Hindlimb muscle (tissue), 1 donor: ENCODE results near the gene CDH7. TPM values are rescaled to one million over a fixed set of nuclear protein-coding genes. Genes with fewer than 3 reads are reported as not detected.

Experiments
- DNase-seq: peaks from one replicate; pipeline ENCODE4 v3.0.0-alpha.2; 2013
- polyA plus RNA-seq: library from polyadenylated mRNA; unstranded; fragments of 120-200 nt; gene quantifications from one replicate; pipeline ENCODE4 v1.2.1, GENCODE V29; 2013; ENCODE audit not compliant: insufficient read length

Gene CDH7
- polyA plus RNA-seq, 1 donor, result 0.49 TPM

DNA sequence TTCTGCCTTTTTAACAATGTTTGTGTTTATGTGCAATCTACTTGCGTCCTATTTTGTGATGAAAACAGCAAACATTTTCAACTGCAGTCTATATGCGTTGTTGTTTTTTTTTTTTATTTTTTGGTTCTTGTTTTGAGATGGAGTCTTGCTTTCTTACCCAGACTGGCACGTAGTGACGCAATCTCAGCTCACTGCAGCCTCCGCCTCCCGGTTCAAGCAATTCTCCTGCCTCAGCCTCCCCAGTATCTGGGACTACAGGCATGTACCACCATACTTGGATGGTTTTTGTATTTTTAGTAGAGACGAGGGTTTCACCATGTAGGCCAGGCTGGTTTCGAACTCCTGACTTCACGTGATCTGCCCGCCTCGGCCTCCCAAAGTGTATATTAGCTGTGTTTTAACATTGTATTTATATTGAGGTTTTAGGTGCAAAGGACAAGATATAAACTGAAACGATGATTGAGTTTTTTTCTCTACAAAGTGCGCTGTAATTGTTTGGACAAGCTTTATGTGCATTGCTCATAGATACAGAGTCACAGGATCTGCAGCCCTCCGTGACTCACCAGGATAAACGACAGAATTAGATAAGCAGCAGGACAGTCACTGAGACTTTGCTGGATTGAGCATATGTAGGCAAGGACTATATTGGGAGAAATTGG, 17.4 kb downstream of the CDH7 start:
- DNase-seq, result no peak

GRCh38 chr18:65769652-65770051, 18.8 kb downstream of the CDH7 start:
- no peak for DNase-seq

DNA sequence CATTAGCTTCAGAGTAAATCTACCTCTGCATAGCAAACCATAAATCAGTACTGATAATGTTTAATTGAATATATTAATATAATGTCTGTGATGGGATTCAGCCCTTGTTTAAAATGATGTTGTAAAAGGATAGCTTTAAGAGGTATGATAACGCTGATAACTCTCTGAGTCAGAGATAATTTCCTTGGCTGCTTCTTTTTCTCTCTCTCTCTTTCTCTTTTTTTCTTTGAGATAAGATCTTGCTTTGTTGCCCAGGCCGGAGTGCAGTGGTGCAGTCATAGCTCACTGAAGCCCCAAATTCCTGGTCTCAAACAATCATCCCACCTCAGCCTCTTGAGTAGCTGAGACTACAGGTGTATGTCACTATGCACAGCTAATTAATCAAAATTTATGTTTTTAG, 35.7 kb downstream of the CDH7 start:
- no peak for DNase-seq

DNA sequence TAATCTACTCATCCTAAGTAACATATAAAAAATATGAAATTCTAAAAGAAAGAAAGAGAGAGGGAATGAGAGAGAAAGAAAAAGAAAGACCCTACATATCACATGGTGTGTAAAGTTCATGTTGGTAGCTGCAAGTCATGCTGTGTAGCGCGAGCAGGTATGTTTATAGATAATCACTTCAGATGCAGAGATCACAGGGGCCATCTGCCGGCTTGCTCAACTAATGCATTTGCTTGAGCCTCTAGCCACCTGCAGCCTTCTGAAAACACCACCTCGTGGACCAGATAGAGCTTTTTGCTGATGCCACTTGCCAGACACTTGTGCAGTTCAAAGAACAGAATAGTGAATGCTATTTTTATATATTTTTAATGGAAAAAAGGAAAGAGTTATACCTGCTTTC, 37.6 kb downstream of the CDH7 start:
- DNase-seq, result no peak

DNA sequence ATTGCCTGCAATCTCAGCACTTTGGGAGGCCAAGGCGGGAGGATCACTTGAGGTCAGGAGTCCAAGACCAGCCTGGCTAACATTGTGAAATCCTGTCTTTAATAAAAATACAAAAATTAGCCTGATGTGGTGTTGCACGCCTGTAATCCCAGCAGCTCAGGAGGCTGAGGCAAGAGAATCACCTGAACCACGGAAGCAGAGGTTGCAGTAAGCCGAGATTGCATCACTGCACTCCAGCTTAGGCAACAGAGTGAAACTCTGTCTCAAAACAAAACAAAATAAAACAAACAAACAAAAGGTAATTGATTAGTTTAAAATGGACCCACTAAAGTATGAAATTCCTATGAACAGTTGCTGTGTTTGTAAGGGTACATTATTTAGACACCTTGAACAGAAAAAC, 39.8 kb downstream of the CDH7 start:
- DNase-seq, result no peak

- DNase-seq, result no peak
Observed at GRCh38 chr18:65791719-65792118, 40.9 kb downstream of the CDH7 start.

DNA sequence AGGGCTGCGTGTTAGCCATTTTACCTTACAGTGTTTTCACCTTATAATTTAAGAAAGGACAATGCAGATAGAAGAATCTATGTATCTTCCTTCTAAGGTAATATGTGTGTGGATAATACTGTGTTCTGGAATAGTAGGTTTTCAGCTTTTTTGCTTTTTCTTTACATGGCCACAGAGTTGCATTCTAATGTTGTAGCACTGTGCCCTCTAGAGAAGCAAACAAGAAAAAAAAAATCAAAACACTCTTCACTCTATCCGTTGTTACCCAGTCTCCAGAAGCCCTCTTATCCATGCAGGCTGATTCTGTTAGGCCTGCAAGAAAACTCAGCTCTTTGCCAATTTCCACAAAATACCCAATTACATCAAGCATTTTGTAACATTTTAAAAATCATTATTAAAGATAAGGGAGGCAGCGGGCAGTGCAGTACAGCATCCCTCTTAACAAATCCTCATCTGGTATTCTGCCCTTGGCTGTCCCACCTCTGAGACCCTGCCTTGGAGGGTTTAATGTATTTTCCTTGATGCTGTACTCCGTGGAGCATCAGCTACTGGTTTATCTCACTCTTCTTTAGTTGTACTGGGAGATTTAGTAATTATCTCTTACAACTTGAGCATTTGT, 41.8 kb downstream of the CDH7 start:
- DNase-seq, result no peak

GRCh38 chr18:65808759-65809158, 57.9 kb downstream of the CDH7 start:
- DNase-seq, result no peak

GRCh38 chr18:65811307-65811706, 60.5 kb downstream of the CDH7 start:
- DNase-seq, result no peak

- no peak for DNase-seq
Observed at GRCh38 chr18:65815506-65815905, 64.7 kb downstream of the CDH7 start.

DNA sequence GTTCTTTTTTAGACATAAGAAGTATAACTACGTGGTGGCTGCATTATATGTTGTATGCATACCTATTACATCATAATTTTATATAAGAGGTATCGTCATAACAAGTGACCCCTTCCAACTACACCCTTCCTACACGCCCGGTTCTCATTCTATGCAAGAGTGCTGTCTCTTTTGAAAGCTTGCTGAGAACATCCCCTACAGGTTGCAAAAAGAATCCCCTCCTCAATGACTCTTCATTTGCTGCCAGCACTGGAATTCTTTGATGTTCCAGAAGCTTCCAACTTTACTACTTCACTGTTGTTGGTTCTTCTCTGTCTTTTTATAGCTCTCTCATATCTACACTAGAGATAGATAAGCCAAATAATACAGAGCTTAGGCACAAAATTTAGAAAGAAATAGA, 66.4 kb downstream of the CDH7 start:
- no peak for DNase-seq

GRCh38 chr18:65821911-65822310, 71.1 kb downstream of the CDH7 start:
- DNase-seq, result no peak

DNA sequence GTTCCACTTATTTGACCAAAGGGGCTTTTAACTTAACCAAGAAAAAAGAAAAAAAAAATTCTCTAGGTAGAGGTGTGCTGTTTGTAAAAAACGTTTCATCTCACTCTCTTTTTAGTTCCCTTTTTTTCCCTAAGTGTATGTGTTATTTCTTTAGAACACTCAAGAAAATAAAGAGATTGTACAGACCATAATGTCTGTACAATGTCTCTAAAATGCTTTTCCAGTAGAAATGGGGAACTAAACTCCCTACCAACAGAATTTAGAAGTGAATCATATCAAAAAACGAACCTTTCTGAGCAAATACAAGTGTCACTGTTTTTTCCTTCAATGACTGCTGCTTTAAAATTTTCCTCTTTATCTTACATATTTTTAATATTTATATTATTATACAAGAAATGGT, 72.0 kb downstream of the CDH7 start:
- no peak for DNase-seq

DNA sequence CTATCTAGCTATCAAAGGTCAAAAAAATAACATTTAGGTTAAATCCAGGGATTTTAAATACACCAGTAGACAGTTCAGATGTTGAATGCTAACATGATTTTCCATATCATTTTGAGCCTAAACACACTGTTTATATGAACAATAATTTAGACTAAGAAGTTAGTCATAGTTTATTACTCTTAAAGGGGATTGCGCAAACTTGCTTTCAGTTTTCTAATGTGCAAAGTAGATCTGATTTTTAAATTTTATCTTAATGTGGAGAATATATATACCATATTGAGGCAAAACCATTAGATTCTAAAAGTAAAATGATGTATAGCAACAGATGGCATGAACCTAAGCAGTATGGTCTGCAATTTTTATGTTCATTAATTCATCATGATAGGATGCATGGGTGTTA, 76.6 kb downstream of the CDH7 start:
- no peak for DNase-seq

DNA sequence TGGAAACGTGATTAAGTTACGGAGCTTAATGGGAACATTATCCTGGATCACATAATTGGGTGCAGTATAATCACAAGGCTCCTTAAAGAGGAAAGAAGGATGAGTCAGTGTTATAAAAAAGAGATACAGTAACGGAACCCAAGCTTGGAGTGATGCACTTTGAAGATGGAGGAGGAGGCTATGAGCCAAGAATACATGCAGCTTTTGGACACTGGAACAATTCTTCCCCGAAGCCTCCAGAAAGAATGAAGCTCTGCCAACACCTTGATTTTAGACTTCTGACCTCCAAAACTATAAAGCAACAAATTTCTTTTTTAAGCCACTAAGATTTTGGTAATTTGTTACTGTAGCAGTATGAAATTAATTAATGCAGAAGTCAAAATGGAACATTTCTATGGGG, 85.1 kb downstream of the CDH7 start:
- DNase-seq, result no peak

DNA sequence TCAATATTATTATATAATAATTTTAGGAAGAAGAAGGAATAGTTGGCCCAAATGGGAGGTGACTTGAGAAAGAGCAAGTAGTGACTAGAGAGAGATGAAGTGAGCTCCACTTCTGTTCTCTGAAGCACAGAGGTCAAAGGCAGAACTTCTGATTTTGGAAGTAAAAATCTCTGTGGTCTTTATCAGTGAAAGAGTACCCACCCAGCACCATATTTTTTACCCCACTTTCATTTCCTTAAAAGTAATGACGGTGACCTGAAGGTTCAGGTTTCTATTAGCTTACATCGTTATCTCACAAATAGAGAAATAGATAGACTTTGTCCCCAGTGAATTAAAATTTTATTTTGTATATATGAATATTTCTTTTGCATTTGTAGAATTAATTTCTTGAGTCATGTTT, 95.3 kb downstream of the CDH7 start:
- DNase-seq, result no peak

DNA sequence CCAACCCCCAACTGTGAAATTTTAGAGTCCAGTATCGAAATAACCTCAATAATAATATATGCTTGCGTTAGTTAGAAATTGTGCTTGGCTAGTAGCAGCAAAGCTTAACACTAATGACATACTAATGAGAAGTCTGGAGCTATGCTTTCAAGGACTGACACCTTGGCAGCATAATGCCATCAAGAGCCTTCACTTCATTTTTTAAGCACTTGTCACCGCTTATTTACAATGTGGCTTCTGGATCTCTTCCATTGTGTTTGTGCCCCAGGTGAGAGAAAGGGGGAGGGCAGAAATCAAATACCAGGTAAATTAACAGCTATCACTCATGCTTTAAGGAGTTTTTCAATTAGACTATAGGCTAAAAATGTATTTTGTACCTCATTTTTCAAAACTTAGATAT, 101.5 kb downstream of the CDH7 start:
- no peak for DNase-seq

- no peak for DNase-seq
Observed at GRCh38 chr18:65859075-65859474, 108.3 kb downstream of the CDH7 start.

DNA sequence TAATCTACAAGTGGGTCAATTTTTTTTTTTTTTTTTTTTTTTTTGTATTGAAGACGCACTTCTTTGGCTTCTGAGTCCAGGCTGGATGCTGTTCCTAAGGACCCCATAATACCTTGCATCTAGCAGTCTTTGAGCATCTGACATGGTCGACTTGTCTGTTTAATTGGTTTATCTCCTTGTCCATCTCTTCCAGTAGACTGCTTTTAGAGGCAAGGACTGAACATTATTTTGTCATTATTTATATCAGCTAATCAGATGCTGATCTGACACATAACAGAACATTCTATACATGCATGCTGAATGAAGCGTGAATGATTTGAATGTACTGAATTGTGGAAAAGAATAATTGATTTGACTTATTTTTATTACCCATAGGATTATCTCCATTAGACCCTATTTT, 118.7 kb downstream of the CDH7 start:
- no peak for DNase-seq

DNA sequence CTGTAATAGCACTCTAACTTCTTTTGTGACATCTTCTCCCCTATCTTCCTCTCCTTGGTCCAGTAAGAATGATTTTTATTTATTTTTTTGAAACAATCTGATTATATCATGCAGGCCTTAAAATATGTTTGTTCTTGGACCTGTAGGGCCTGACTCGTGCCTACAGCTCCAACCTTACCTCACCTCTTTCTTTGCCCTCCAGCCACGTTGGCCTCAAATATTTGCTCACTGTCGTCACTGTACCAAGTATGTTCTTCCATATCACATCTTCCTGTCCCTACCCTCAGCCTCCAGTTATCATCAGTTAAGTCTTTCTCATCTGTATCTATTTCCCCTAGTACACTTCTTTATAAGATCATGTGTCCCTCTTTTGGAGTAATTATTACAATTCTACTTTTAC, 125.5 kb downstream of the CDH7 start:
- no peak for DNase-seq

DNA sequence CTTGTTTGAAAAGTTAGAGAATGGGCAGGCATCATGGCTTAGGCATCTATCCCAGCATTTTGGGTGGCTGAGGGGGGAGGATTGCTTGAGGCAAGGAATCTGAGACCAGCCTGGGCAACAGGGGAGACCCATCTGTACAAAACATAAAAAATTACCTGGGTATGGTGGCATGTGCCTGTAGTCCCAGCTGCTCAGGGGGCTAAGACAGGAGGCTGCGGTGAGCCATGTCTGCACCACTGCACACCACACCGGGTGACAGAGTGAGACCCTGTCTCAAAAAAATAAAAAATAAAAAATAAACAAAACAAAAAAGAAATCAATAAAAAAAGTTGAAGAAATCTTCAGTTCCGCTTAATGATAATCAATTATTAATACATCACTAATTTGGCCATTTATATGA, 146.5 kb downstream of the CDH7 start:
- no peak for DNase-seq

DNA sequence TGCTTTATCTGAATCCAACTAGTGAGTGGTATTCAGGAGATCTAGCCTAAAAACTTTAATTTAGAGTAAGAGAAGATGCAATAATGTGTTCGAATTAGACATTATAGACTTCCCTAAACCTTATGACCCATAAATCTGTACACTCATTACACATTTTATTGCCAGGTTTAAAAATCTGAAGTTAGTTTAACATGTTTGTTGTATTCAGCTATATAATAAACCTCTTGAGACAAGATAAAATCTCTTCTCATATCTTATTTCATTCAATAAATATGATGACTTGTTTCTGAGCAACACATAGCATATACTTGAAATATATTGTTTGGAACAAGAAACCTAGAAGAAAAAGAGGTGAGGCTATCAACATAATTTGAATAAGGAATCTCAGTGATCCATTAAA, 150.7 kb downstream of the CDH7 start:
- DNase-seq, result no peak

- DNase-seq, result no peak
Observed at GRCh38 chr18:65906621-65907034, 155.8 kb downstream of the CDH7 start.

- DNase-seq, result no peak
Observed at GRCh38 chr18:65907281-65907680, 156.5 kb downstream of the CDH7 start.

DNA sequence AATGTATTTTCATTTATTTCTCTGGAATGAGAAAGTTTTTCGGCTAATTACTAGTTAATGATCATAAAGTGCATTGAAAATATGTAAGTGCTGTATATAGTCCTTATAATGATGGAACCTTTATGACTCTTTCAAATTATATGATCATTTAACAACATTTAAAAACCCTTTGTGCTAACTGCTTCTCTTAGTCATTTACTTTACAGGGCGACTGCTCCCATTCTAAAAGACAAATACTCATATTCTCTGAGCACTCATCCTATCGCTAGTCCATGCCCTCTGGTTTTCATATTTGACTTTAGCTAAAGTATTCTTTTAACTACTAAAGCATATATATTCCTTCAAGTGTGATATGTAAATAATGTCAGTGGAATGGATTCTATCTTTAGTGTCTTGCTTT, 168.2 kb downstream of the CDH7 start:
- no peak for DNase-seq
